Activated CD8-positive, alpha-beta T cell treated with anti-CD3 and anti-CD28 coated beads for 36 hours (primary cell): Measurements from ENCODE around the gene SLC6A11. TPM values are rescaled to one million over a fixed set of nuclear protein-coding genes. Genes with fewer than 3 reads are reported as not detected.

Experiments used
- ATAC-seq: fragments of 200-7000 bp; cut with Tn5 transposase; one replicate; pipeline ENCODE4 v1.10.0; 2021; ENCODE audit warnings: mild to moderate bottlenecking, moderate library complexity
- CTCF ChIA-PET: fragments of 350-600 bp; sonication (Branson Sonifier 250); formaldehyde crosslinking; loops from one replicate; lab custom pipeline; 2021; ENCODE audit warnings: antibody characterized with exemption; lab: Charles Lee
- POLR2A ChIA-PET: fragments of 350-600 bp; sonication (Branson Sonifier 250); formaldehyde crosslinking; loops from one replicate; lab custom pipeline; 2021; ENCODE audit warnings: antibody characterized with exemption; lab: Charles Lee
- DNase-seq: peaks from one replicate; pipeline ENCODE4 v3.0.0-alpha.2; 2020
- H3K27ac Mint-ChIP-seq: one replicate; pipeline ENCODE4 v1.8.0; 2021; ENCODE audit warnings: mild to moderate bottlenecking, mixed read lengths
- H3K27me3 Mint-ChIP-seq: one replicate; pipeline ENCODE4 v1.8.0; 2021; ENCODE audit warnings: mixed read lengths
- H3K36me3 Mint-ChIP-seq: one replicate; pipeline ENCODE4 v1.8.0; 2021; ENCODE audit warnings: low read depth, mixed read lengths
- H3K4me1 Mint-ChIP-seq: one replicate; pipeline ENCODE4 v1.8.0; 2021; ENCODE audit warnings: low read depth, mixed read lengths
- H3K4me3 Mint-ChIP-seq: one replicate; pipeline ENCODE4 v1.8.0; 2021; ENCODE audit warnings: mild to moderate bottlenecking, moderate library complexity, mixed read lengths
- H3K9me3 Mint-ChIP-seq: one replicate; pipeline ENCODE4 v1.8.0; 2021; ENCODE audit warnings: mixed read lengths
- intact Hi-C: fragments of 100-400 bp; cut with micrococcal nuclease; formaldehyde crosslinking; loops from one replicate; pipeline ENCODE4 v1.10.0; 2022
- total RNA-seq, 2 experiments: library from RNA; stranded (reverse); gene quantifications; one replicate each; pipeline ENCODE4 v1.2.3, GENCODE V29; 2021
- TF ChIP-seq, protein P1 (sequence below): fragments of 200-600 bp; IDR thresholded peaks from one replicate; pipeline ENCODE4 v1.8.0; 2022; ENCODE audit warnings: antibody characterized with exemption, mild to moderate bottlenecking

The SLC6A11 gene
- total RNA-seq, 2 experiments from 2014 or later: not detected

DNA sequence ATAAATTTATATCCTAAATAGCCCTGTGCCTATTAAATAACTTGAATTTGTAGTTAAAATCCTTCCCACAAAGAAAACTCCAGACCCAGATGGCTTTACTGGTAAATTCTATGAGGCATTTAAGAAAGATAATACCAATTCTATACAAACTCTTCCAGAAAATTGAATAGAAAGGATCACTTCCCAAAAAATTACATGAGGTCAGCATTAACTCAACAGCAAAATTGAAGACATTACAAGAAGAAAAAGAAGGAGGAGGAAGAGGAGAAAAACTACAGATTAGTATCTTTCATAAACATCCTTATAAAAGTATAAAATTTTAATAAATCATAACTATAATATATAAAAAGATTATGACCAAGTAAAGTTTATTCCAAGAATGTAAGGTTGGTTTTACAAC, 29.4 kb upstream of the SLC6A11 start:
- no peak for DNase-seq
- no peak overlapping the region for H3K4me3 Mint-ChIP-seq
- H3K27ac Mint-ChIP-seq: no peak overlapping the region
- peaks cover 26% of the 10 kb centered on the region for H3K27me3 Mint-ChIP-seq
- ATAC-seq: no peak
- no peaks in the 10 kb centered on the region for H3K36me3 Mint-ChIP-seq
- ChIA-PET CTCF (interaction anchor here (2.1 kb wide), 1 partner anchor 28 kb away, joined by 5 read pairs; no protein-coding TSS in a partner anchor), POLR2A (no interaction called here)
- H3K4me1 Mint-ChIP-seq: peaks cover 6% of the 10 kb centered on the region
- H3K9me3 Mint-ChIP-seq: no peaks in the 10 kb centered on the region
- intact Hi-C loops: no loop called here
- TF ChIP-seq, protein P1, sequence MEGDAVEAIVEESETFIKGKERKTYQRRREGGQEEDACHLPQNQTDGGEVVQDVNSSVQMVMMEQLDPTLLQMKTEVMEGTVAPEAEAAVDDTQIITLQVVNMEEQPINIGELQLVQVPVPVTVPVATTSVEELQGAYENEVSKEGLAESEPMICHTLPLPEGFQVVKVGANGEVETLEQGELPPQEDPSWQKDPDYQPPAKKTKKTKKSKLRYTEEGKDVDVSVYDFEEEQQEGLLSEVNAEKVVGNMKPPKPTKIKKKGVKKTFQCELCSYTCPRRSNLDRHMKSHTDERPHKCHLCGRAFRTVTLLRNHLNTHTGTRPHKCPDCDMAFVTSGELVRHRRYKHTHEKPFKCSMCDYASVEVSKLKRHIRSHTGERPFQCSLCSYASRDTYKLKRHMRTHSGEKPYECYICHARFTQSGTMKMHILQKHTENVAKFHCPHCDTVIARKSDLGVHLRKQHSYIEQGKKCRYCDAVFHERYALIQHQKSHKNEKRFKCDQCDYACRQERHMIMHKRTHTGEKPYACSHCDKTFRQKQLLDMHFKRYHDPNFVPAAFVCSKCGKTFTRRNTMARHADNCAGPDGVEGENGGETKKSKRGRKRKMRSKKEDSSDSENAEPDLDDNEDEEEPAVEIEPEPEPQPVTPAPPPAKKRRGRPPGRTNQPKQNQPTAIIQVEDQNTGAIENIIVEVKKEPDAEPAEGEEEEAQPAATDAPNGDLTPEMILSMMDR: no peak

DNA sequence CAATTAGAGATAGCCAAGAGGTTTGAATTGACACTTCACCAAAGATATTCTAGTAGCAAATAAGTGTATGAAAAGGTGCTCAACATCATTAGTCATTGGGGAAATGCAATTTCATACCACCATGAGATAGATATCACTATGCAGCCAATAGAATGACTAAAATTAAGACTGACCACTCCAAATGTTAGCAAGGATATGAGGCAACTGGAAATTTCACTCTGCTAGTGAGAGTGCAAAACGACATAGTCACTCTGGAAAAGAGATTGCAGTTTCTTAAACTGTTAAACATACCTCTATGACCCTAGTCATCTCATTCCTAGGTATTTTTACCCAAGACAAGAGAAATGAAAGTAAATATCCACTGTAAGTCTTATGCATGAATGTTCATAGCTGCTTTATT, 27.6 kb upstream of the SLC6A11 start:
- Mint-ChIP-seq H3K27ac (no peak overlapping the region), H3K36me3 (no peaks in the 10 kb centered on the region), H3K27me3 (peaks cover 29% of the 10 kb centered on the region), H3K4me3 (no peak overlapping the region), H3K4me1 (peaks cover 6% of the 10 kb centered on the region), H3K9me3 (no peaks in the 10 kb centered on the region)
- intact Hi-C loops: no loop called here
- ATAC-seq (no peak), DNase-seq (no peak)
- CTCF ChIA-PET: no interaction called here
- POLR2A ChIA-PET: no interaction called here
- TF ChIP-seq, protein P1: no peak

DNA sequence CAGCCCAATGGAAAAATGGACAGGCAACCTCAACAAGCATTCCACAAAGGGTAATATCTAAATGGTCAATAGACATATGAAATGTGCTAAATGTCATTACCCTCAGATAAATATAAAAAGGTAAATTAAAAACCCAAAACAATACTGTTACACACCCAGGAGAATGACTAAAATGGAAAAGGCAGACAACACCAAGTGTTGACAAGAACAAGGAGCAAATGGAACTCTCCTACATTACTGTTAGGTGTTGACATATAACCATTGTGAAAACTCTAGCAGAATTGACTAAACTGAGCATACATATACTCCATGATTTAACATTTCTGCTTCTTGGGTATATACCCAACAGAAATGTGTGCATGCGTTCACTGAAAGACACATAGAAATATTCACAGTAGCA, 25.3 kb upstream of the SLC6A11 start:
- POLR2A ChIA-PET: no interaction called here
- DNase-seq: no peak
- H3K36me3 Mint-ChIP-seq: no peaks in the 10 kb centered on the region
- intact Hi-C loops: no loop called here
- H3K4me3 Mint-ChIP-seq: no peak overlapping the region
- no peaks in the 10 kb centered on the region for H3K4me1 Mint-ChIP-seq
- no peak overlapping the region for H3K27ac Mint-ChIP-seq
- no peak for ATAC-seq
- CTCF ChIA-PET: no interaction called here
- H3K27me3 Mint-ChIP-seq: peaks cover 23% of the 10 kb centered on the region
- H3K9me3 Mint-ChIP-seq: no peaks in the 10 kb centered on the region
- TF ChIP-seq, protein P1: no peak

DNA sequence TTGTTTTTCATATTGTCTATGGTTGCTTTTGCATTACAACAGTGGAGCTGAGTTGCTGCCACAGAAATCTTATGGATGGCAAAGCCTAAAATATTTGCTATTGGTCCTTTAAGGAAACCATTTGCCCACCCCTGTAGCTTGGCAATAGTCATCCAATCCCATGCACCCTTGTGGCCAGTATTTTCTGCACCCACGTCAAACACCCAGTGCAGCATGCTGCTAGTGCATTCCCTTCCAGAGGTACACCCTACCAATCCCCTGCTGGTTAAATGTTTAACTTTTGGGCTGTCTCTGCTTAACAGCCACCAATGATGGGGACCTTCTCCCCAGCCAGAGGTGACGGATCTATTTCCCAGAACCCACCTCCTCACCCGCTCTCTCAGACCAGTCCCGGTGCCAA, 23.8 kb upstream of the SLC6A11 start:
- Mint-ChIP-seq H3K4me1 (no peaks in the 10 kb centered on the region), H3K9me3 (no peaks in the 10 kb centered on the region), H3K27ac (no peak overlapping the region), H3K36me3 (no peaks in the 10 kb centered on the region), H3K4me3 (no peak overlapping the region), H3K27me3 (peaks cover 25% of the 10 kb centered on the region)
- DNase-seq (no peak), ATAC-seq (no peak)
- CTCF ChIA-PET: interaction anchor here (0.6 to 1.1 kb wide), 2 partner anchors 9 to 16 kb away, joined by 3 read pairs; no protein-coding TSS in a partner anchor
- POLR2A ChIA-PET: no interaction called here
- intact Hi-C loops: no loop called here
- TF ChIP-seq, protein P1: no peak

DNA sequence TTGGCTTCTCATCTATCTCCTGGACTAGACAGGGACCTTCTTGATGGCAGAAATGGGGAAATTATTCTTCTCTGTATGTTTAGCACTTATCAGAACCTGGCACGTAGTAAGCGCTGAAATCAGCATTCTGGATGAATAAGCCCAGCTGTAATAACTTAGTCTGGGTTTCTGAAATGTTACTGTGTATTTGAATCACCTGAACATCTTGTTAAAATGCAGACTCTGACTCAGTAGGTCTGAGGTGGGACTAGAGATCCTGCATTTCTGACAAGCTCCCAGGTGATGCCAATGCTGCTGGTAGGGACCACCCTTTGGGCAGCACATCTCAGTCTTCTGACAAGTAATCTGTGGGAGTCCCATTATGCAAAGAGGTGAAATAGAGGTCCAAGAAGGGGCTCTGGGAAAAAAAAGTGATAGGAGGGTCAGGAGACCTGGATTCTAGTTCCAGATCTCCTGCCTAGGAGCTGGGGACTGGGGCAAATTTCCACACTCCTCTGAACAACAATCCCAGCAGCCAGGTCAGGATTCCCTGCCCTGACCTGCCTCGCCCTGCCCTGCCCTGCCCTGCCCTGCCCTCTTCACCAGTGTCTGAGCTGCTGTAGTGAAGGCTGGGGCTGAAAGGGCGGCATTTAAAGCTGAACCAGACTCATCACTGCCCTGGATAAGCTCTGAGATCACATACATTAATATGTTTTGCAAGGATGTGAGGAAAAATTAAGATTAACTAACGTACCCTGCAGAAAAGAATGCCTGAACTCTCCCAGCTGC, 17.2 kb upstream of the SLC6A11 start:
- Mint-ChIP-seq H3K36me3 (no peaks in the 10 kb centered on the region), H3K27ac (no peak overlapping the region), H3K4me3 (no peak overlapping the region), H3K4me1 (no peaks in the 10 kb centered on the region), H3K27me3 (peaks cover 17% of the 10 kb centered on the region), H3K9me3 (no peaks in the 10 kb centered on the region)
- DNase-seq: no peak
- TF ChIP-seq, protein P1: no peak
- ChIA-PET CTCF (no interaction called here), POLR2A (no interaction called here)
- ATAC-seq: no peak
- intact Hi-C loops: no loop called here
